ENCODE data around the gene SSNA1. TPM values are rescaled to one million over a fixed set of nuclear protein-coding genes. Genes with fewer than 3 reads are reported as not detected.

Gene SSNA1
- polyA plus RNA-seq, 1 donor from 2014 or later: 170 TPM

GRCh38 chr9:137236238-137236935 lies 47.9 kb downstream of the SSNA1 start:
- H4K20me1 ChIP-seq (ENCODE audit: insufficient read depth): no peaks in the 10 kb centered on the region
- H3K4me3 ChIP-seq (ENCODE audit: low read length): no peak overlapping the region
- H3K4me2 ChIP-seq (ENCODE audit: low read length): no peak overlapping the region
- H3K27me3 ChIP-seq (ENCODE audit: insufficient read depth, low read depth, low read length): no peaks in the 10 kb centered on the region
- no peak overlapping the region for H2AFZ ChIP-seq (ENCODE audit: low read depth, low read length)
- H3K36me3 ChIP-seq (ENCODE audit: insufficient read depth, low read length): no peaks in the 10 kb centered on the region
- no peaks in the 10 kb centered on the region for H3K79me2 ChIP-seq (replicated peaks; ENCODE audit: insufficient read depth, low read length)
- no peak overlapping the region for H3K9ac ChIP-seq (ENCODE audit: low read length)
- peak; percentile 66 for TF ChIP-seq SMC3 (conservative IDR thresholded peaks at IDR 0.05; ENCODE audit: poor library complexity)
- TF ChIP-seq EP300 (conservative IDR thresholded peaks at IDR 0.05; ENCODE audit: poor library complexity, severe bottlenecking): no peak
- TF ChIP-seq MXI1 (conservative IDR thresholded peaks at IDR 0.05; ENCODE audit: poor library complexity, severe bottlenecking): no peak
- no peak for TF ChIP-seq POLR2AphosphoS5 (IDR thresholded peaks at IDR 0.05)
- peak; percentile 58 for TF ChIP-seq RAD21 (conservative IDR thresholded peaks at IDR 0.05)
- TF ChIP-seq EZH2 (IDR thresholded peaks at IDR 0.05; ENCODE audit: borderline replicate concordance, insufficient read depth, low read length, poor library complexity, severe bottlenecking): no peak
- TF ChIP-seq TAF1 (IDR thresholded peaks at IDR 0.05; ENCODE audit: low read depth): no peak
- TF ChIP-seq, protein P1, sequence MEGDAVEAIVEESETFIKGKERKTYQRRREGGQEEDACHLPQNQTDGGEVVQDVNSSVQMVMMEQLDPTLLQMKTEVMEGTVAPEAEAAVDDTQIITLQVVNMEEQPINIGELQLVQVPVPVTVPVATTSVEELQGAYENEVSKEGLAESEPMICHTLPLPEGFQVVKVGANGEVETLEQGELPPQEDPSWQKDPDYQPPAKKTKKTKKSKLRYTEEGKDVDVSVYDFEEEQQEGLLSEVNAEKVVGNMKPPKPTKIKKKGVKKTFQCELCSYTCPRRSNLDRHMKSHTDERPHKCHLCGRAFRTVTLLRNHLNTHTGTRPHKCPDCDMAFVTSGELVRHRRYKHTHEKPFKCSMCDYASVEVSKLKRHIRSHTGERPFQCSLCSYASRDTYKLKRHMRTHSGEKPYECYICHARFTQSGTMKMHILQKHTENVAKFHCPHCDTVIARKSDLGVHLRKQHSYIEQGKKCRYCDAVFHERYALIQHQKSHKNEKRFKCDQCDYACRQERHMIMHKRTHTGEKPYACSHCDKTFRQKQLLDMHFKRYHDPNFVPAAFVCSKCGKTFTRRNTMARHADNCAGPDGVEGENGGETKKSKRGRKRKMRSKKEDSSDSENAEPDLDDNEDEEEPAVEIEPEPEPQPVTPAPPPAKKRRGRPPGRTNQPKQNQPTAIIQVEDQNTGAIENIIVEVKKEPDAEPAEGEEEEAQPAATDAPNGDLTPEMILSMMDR (IDR thresholded peaks at IDR 0.05; ENCODE audit: poor library complexity, severe bottlenecking): peak; percentile 82
- TF ChIP-seq, protein P2, sequence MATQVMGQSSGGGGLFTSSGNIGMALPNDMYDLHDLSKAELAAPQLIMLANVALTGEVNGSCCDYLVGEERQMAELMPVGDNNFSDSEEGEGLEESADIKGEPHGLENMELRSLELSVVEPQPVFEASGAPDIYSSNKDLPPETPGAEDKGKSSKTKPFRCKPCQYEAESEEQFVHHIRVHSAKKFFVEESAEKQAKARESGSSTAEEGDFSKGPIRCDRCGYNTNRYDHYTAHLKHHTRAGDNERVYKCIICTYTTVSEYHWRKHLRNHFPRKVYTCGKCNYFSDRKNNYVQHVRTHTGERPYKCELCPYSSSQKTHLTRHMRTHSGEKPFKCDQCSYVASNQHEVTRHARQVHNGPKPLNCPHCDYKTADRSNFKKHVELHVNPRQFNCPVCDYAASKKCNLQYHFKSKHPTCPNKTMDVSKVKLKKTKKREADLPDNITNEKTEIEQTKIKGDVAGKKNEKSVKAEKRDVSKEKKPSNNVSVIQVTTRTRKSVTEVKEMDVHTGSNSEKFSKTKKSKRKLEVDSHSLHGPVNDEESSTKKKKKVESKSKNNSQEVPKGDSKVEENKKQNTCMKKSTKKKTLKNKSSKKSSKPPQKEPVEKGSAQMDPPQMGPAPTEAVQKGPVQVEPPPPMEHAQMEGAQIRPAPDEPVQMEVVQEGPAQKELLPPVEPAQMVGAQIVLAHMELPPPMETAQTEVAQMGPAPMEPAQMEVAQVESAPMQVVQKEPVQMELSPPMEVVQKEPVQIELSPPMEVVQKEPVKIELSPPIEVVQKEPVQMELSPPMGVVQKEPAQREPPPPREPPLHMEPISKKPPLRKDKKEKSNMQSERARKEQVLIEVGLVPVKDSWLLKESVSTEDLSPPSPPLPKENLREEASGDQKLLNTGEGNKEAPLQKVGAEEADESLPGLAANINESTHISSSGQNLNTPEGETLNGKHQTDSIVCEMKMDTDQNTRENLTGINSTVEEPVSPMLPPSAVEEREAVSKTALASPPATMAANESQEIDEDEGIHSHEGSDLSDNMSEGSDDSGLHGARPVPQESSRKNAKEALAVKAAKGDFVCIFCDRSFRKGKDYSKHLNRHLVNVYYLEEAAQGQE (IDR thresholded peaks at IDR 0.05; ENCODE audit: borderline replicate concordance): no peak
- no peaks in the 10 kb centered on the region for H3K9me3 ChIP-seq (ENCODE audit: low read length)
- no peak overlapping the region for H3K27ac ChIP-seq (ENCODE audit: low read length)
- no peaks in the 10 kb centered on the region for H3K9me2 ChIP-seq (ENCODE audit: insufficient read depth, low read length)
- H3F3A ChIP-seq (ENCODE audit: insufficient read depth, low read length, poor library complexity, severe bottlenecking): no peaks in the 10 kb centered on the region

GRCh38 chr9:137236936-137237421 lies 48.5 kb downstream of the SSNA1 start:
- Histone ChIP-seq H3K9me3 (ENCODE audit: low read length) (no peaks in the 10 kb centered on the region), H3K36me3 (ENCODE audit: insufficient read depth, low read length) (no peaks in the 10 kb centered on the region), H3F3A (ENCODE audit: insufficient read depth, low read length, poor library complexity, severe bottlenecking) (no peaks in the 10 kb centered on the region), H4K20me1 (ENCODE audit: insufficient read depth) (no peaks in the 10 kb centered on the region), H3K4me2 (ENCODE audit: low read length) (no peak overlapping the region), H3K27me3 (ENCODE audit: insufficient read depth, low read depth, low read length) (no peaks in the 10 kb centered on the region), H3K27ac (ENCODE audit: low read length) (no peak overlapping the region), H3K4me3 (ENCODE audit: low read length) (no peak overlapping the region), H3K9me2 (ENCODE audit: insufficient read depth, low read length) (no peaks in the 10 kb centered on the region), H3K79me2 (replicated peaks; ENCODE audit: insufficient read depth, low read length) (peaks cover 4% of the 10 kb centered on the region), H2AFZ (ENCODE audit: low read depth, low read length) (no peak overlapping the region), H3K9ac (ENCODE audit: low read length) (no peak overlapping the region)
- TF ChIP-seq POLR2AphosphoS5 (IDR thresholded peaks at IDR 0.05) (no peak), MXI1 (conservative IDR thresholded peaks at IDR 0.05; ENCODE audit: poor library complexity, severe bottlenecking) (no peak), RAD21 (conservative IDR thresholded peaks at IDR 0.05) (no peak), EP300 (conservative IDR thresholded peaks at IDR 0.05; ENCODE audit: poor library complexity, severe bottlenecking) (no peak), TAF1 (IDR thresholded peaks at IDR 0.05; ENCODE audit: low read depth) (no peak), EZH2 (IDR thresholded peaks at IDR 0.05; ENCODE audit: borderline replicate concordance, insufficient read depth, low read length, poor library complexity, severe bottlenecking) (no peak)
- TF ChIP-seq, protein P1 (IDR thresholded peaks at IDR 0.05; ENCODE audit: poor library complexity, severe bottlenecking): no peak
- TF ChIP-seq, protein P2 (IDR thresholded peaks at IDR 0.05; ENCODE audit: borderline replicate concordance): no peak

Measured in neural cell (in vitro differentiated cells).